NB4 (cell line): ENCODE data around the gene ASGR2.

Experiments
- CTCF ChIP-seq: IDR thresholded peaks from one replicate; pipeline ENCODE4 v1.5.1; 2012; ENCODE audit warnings: low read depth, low read length
- MAX ChIP-seq: IDR thresholded peaks from 2 replicates; pipeline ENCODE4 v1.6.1; 2011; ENCODE audit warnings: low read depth, low read length
- MYC ChIP-seq: IDR thresholded peaks from 2 replicates; pipeline ENCODE4 v1.6.1; 2011; ENCODE audit warnings: low read depth, low read length
- POLR2A ChIP-seq: IDR thresholded peaks from 2 replicates; pipeline ENCODE4 v1.6.1; 2011; ENCODE audit warnings: mild to moderate bottlenecking; ENCODE audit not compliant: insufficient read length; ENCODE audit errors: extremely low read depth

DNA sequence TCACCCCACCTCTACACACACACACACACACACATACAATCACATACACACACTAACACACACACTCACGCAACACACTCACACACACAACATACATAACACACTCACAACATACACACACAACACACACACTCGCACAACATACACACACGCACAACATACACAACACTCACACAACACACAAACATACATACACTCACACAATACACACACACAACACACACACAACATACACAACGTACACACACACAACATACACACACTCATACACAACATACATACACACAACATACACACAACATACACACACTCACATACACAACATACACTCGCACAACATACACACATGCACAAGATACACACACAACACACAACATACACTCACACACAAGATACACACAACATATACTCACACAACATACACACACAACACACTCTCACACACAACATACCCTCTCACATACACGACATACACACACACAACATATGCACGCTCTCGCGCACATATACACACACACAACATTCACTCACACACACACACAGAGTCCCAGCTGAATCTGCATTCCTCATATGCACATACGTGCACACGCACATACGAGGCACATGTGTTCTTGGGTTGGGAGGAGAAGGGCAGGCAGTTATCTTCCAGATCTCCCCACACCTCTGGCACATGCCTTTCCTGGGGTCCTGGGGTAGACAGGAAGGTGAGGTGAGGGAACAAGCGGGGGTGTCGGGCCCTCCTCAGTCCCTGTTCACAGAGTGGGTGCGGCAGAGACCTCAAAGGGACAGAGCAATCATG lies 1.1 kb downstream of the ASGR2 start:
- TF ChIP-seq CTCF (no peak), MYC (no peak), POLR2A (no peak), MAX (no peak)
